Ectodermal cell (in vitro differentiated cells): ENCODE measurements around the gene PRKAR1B.

Source experiments
- H3K27ac ChIP-seq: 2 replicates; pipeline ENCODE4 v1.7.0; 2013; ENCODE audit warnings: mild to moderate bottlenecking, low read depth, low read length; ENCODE audit not compliant: insufficient read depth, poor library complexity, severe bottlenecking
- H3K27me3 ChIP-seq: 2 replicates; pipeline ENCODE4 v1.7.0; 2013; ENCODE audit warnings: mild to moderate bottlenecking, low read length; ENCODE audit not compliant: insufficient read depth, control insufficient read depth, poor library complexity, severe bottlenecking
- H3K36me3 ChIP-seq: one replicate; pipeline ENCODE4 v1.7.0; 2013; ENCODE audit warnings: low read length; ENCODE audit not compliant: control insufficient read depth, insufficient read depth
- H3K4me1 ChIP-seq: one replicate; pipeline ENCODE4 v1.7.0; 2013; ENCODE audit warnings: low read length; ENCODE audit not compliant: control insufficient read depth, insufficient read depth
- H3K4me3 ChIP-seq: 2 replicates; pipeline ENCODE4 v1.7.0; 2013; ENCODE audit warnings: low read depth, low read length, control low read depth; ENCODE audit not compliant: insufficient read depth
- H3K9me3 ChIP-seq: 2 replicates; pipeline ENCODE4 v1.7.0; 2013; ENCODE audit warnings: mild to moderate bottlenecking, low read length, moderate library complexity; ENCODE audit not compliant: control insufficient read depth
- WGBS, 2 experiments: methylation state at CpG; one replicate each; pipeline ENCODE4 v1.1.7; 2013; ENCODE audit warnings: missing lambda C conversion rate in 2 of 2; 5-methylcytosine and 5-hydroxymethylcytosine counted together

The PRKAR1B gene

DNA sequence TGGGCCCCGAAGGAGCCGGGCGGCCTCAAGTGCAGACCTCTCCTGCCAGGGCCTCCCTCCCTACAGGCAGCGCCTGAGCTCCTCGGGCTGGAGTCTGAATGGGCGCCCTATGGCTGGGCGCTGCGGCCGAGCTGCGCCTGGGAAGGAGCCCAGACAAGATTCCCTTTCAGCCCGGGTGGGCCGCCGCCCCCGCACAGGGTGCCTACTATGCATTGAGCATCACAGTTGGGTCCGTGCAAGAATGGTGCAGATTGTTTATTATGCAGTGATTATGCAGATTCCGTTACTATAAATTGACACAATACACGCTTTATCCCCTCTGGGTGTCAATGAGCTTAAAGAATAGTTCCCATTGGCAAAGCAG lies 130.3 kb downstream of the PRKAR1B start:
- WGBS, 2 experiments, result 92 to 95% methylated on average over 17 of the region's 17 CpGs
- Histone ChIP-seq H3K36me3 (peaks cover 4% of the 10 kb centered on the region), H3K4me1 (no peaks in the 10 kb centered on the region), H3K9me3 (no peaks in the 10 kb centered on the region), H3K27ac (no peak overlapping the region), H3K4me3 (no peak overlapping the region), H3K27me3 (no peaks in the 10 kb centered on the region)

DNA sequence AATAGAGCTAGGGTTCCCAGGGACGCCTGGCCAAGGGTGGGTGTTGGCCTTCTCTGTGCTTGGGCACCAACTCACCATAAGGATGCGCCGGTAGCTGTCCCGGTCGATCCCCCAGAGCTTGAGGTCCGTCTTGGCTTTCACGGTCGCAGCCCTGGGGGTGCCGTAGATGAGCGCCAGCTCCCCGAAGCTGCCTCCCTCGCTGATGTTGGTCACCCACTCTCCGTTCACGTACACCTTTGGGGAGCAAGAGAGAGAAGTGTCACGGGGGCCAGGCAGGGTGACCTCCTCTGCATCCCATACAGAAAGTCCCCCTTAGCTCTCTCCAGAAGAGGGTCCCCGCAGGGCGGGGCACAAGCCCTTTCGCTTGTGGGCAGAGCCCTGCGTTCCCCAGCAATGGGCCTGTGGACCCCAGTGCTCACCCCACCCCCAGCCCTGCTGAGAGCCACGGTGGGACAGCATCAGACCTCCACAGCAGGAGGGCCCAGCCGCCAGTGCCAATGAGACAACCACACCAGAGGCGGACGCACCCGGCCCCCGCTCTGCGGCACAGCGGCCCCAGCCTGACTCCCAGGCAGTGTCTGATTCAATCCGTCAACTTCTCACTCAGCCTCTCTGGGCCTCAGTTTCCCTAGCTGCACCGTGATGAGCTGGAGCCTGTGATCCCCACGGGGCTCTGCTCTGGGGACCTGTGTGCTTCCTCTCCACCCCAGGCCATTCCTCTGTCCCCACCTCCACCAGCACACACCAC lies 130.8 kb downstream of the PRKAR1B start:
- 94 to 95% methylated on average over 30 of the region's 30 CpGs for WGBS, 2 experiments
- H3K36me3 ChIP-seq, result peaks cover 4% of the 10 kb centered on the region
- no peaks in the 10 kb centered on the region for H3K4me1 ChIP-seq
- H3K4me3 ChIP-seq, result no peak overlapping the region
- H3K9me3 ChIP-seq, result no peaks in the 10 kb centered on the region
- no peaks in the 10 kb centered on the region for H3K27me3 ChIP-seq
- H3K27ac ChIP-seq, result no peak overlapping the region

DNA sequence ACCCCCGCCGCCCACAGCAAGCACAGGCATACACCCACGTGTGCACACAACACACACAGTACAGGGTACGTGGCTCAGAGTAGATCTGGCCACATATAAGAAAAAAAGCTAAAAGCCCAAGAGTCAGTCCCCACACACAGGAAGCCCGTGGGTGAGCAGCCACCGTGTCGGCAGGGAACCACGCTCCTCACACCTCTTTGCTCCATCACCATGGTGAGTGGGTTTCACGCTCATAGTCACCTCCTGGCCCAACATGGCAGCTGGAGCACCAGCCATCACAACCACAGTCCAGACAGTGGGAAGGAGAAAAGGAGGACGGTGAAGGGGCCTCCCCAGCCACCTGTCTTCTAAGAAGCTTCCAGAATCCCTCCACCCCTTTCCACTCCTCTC lies 131.5 kb downstream of the PRKAR1B start:
- H3K27ac ChIP-seq, result no peak overlapping the region
- no peak overlapping the region for H3K4me3 ChIP-seq
- no peaks in the 10 kb centered on the region for H3K4me1 ChIP-seq
- WGBS, 2 experiments, result 93 to 96% methylated on average over 9 to 10 of the region's 10 CpGs
- H3K27me3 ChIP-seq, result no peaks in the 10 kb centered on the region
- H3K9me3 ChIP-seq, result no peaks in the 10 kb centered on the region
- H3K36me3 ChIP-seq, result peaks cover 4% of the 10 kb centered on the region

DNA sequence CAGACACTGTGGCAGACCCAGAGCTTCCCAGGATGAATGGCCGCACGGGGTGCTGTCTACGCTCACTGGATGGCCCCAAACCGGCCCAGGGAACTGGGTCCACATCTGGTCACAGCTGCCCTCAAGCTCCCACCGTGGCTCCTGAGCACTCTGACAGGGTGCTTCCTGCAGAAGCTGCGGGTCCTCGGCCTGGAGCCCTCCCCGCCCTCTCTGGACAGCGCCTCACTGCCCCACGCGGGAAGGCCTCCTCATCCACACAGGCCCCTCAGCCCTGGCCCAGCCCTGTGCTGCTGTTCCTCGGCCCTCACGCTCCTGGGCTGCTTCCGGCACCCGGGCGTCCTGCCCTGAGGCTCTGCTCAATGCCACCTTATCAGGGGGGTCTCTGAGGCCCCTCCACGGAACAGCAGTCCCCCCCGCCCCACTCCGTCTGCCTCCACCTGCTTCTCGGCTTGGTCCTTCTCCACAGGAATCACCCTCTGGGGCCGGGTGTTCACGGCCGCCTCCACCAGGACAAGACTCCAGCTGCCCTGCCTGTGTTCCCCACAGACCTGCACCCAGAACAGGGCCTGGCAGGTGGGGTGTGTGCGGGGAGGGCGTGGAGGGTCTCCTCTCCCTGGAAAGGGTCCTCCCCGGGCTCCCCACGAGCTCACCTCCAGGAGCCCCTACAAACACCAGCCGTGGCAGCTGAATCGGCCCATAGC lies 132.0 kb downstream of the PRKAR1B start:
- Histone ChIP-seq H3K27ac (no peak overlapping the region), H3K4me1 (no peaks in the 10 kb centered on the region), H3K4me3 (no peak overlapping the region), H3K9me3 (no peaks in the 10 kb centered on the region), H3K36me3 (peaks cover 4% of the 10 kb centered on the region), H3K27me3 (no peaks in the 10 kb centered on the region)
- WGBS, 2 experiments, result 94 to 97% methylated on average over 29 of the region's 29 CpGs

DNA sequence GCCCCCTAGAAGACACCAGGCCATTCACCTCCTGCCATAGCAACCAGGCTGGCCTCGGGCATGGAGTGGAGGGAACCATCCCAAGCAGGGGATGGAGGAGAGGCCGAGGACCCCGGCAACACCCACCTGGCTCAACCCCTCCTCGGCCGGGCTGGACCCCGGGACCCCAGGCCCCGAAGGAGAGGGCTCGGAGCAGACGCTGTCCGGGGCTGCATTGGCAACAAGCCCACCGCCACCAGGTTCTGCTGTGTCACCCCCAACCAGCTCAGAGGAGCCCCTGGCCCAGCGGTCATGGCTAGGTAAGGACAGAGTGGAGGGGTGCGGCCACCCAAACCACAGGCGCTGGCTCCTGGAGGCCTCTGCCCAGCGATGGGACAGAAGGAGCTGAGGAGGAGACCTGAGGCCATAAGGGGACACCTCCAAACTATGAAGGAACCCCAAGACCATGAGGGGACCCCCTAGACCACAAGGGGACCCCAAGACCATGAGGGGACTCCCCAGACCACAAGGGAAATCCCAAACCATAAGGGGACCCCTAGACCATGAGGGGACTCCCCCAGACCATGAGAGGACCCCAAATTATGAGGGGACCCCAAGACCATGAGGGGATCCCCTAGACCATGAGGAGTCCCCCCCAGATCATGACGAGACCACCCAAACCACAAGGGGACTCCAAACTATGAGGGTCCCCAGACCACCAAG lies 132.7 kb downstream of the PRKAR1B start:
- Histone ChIP-seq H3K4me3 (no peak overlapping the region), H3K27me3 (no peaks in the 10 kb centered on the region), H3K9me3 (no peaks in the 10 kb centered on the region), H3K36me3 (peaks cover 4% of the 10 kb centered on the region), H3K4me1 (no peaks in the 10 kb centered on the region), H3K27ac (no peak overlapping the region)
- 95 to 96% methylated on average over 16 of the region's 16 CpGs for WGBS, 2 experiments

DNA sequence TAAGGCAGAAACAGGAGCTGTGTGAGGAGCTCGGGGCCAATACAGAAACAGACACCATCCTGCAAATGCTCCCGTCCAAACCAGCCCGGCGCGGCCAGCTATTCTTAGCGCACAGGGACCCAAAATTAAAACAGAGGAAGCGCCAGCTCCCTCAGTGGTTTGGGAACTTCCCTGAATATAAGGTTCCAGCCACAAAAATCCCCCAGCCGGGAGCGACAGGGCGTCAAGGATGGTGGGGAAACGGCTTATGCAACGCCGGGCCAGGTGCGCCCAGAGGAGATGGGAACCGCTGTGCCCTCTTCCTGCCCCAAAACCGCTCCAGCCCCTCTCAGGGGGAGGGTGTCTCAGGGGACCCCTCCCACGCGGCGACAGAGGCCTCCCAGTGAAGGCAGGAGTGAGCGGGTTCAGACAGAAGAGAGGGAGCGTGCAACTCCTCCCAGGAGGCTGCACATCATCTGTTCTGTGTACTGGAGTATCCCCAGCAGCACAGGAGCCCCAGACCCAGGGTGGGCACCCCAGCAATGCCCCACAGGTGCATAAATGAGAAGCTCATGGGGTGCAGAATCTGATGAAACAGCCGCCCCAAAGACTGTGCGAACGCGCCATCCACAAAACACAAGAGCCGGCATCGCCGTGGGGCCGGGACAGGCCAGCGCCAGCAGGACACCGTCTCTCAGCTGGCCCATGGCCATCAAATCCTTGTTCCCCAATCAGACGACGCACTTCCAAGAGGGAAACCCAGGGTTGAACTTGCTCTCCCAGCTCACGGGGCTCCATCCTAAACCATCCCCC lies 133.6 kb downstream of the PRKAR1B start:
- no peak overlapping the region for H3K4me3 ChIP-seq
- no peaks in the 10 kb centered on the region for H3K9me3 ChIP-seq
- 93 to 94% methylated on average over 34 of the region's 34 CpGs for WGBS, 2 experiments
- peaks cover 6% of the 10 kb centered on the region for H3K36me3 ChIP-seq
- H3K27me3 ChIP-seq, result no peaks in the 10 kb centered on the region
- H3K27ac ChIP-seq, result no peak overlapping the region
- no peaks in the 10 kb centered on the region for H3K4me1 ChIP-seq

DNA sequence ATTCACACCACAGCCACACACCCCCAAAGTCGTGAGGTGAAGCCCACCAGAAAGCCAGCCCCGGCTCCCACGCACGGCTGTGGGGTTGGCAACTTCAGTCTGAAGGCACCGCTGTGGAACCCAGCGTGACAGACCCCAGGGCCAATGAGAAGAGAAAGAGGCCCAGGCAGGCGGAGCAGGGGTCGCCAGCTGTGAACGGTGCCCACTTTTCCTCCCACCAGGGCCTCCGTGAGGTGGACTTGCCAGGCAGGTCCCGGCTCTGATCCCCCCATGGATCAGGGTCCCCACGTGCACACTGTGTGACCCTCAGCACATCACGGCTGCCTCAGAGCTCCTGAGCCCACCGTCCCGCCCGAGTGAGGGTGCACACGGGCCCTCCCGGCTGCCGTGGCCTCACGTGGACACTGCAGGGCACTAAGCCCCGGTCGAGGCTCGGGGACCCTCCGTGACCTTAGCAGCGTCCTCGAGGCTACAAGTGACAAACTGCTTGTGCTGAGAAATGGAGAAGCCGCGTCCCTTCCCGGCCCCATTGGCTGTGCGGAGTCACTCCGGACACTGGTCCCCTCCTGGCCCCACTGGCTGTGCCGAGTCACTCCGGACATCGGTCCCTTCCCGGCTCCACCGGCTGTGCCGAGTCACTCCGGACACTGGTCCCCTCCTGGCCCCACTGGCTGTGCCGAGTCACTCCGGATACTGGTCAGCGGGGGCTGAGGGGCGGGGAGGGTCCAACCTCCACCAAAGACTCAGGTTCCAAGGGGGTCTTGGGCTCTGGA lies 135.0 kb downstream of the PRKAR1B start:
- no peak overlapping the region for H3K27ac ChIP-seq

DNA sequence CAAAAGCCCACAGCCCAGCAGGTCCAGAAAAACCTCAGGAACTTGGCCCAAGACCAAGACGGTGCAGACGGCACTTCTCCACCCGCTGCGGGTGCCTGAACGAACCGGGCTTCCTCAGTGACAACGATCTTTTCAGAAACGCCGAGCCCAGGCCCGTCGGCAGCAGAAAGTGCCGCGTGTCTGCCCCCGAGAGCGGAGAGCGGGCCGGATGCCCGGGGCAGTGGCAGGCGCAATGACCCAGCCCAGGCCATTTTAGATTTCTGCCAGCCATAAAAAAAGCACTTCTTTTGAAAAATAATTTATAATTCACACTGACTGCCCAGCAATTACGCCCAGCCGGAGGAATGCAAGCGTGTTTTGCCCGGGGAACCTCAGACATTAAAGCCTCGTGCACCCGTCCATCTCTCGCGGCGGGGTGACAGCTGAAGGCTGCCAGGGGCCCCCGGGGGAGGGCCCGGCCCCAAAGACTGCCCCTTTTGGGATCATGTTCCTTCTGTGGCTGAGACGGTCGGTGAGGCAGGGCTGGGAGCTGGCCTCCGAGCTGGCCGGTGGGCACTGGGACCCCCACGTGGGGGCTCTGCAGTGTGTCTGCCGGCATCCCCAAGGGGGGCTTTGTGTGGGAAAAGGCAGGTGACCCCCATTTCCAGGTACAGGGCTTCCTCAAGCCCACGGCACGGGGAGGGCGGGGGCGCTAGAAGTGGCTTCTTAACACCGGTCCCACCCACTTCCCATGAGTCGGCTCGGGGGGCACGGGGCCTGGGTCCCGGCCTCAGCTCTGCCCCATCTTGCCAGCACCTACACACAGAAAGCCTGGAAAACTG lies 136.1 kb downstream of the PRKAR1B start:
- Histone ChIP-seq H3K9me3 (no peaks in the 10 kb centered on the region), H3K36me3 (peaks cover 9% of the 10 kb centered on the region), H3K4me1 (no peaks in the 10 kb centered on the region), H3K4me3 (no peak overlapping the region), H3K27ac (no peak overlapping the region), H3K27me3 (no peaks in the 10 kb centered on the region)
- WGBS, 2 experiments, result 89% methylated on average over 45 of the region's 45 CpGs

More for the DNA sequence above, 135.0 kb downstream of the PRKAR1B start:
- Histone ChIP-seq H3K4me3 (no peak overlapping the region), H3K4me1 (no peaks in the 10 kb centered on the region), H3K9me3 (no peaks in the 10 kb centered on the region), H3K27me3 (no peaks in the 10 kb centered on the region), H3K36me3 (peaks cover 9% of the 10 kb centered on the region)
- 95% methylated on average over 42 of the region's 42 CpGs for WGBS, 2 experiments
